ENCODE measurements around the gene COX17.

Gene COX17

GRCh38 chr3:119660474-119661440 lies 16.4 kb downstream of the COX17 start, which contains the start of gene POPDC2:
POPDC2 (minus strand) TSS chr3:119660589; CDS start chr3:119660423, 166 bp downstream.
- no peak within 1 kb of the TSS for H3K27ac ChIP-seq (ENCODE audit: insufficient read depth, low read depth, low read length, poor library complexity, severe bottlenecking)
- H3K4me3 ChIP-seq (ENCODE audit: insufficient read depth, low read depth, low read length), result no peak within 1 kb of the TSS
- no peaks in the 10 kb centered on the region for H3K27me3 ChIP-seq (ENCODE audit: control insufficient read depth, insufficient read depth, low read length, poor library complexity, severe bottlenecking)
- WGBS, 2 experiments, result 92 to 95% methylated on average over 8 to 9 of the region's 9 CpGs
- H3K9me3 ChIP-seq (ENCODE audit: control insufficient read depth, low read length), result no peaks in the 10 kb centered on the region
- H3K36me3 ChIP-seq (ENCODE audit: control insufficient read depth, insufficient read depth, low read length), result no peaks in the 10 kb centered on the region
- no peaks in the 10 kb centered on the region for H3K4me1 ChIP-seq (ENCODE audit: control insufficient read depth, insufficient read depth, low read length)

DNA sequence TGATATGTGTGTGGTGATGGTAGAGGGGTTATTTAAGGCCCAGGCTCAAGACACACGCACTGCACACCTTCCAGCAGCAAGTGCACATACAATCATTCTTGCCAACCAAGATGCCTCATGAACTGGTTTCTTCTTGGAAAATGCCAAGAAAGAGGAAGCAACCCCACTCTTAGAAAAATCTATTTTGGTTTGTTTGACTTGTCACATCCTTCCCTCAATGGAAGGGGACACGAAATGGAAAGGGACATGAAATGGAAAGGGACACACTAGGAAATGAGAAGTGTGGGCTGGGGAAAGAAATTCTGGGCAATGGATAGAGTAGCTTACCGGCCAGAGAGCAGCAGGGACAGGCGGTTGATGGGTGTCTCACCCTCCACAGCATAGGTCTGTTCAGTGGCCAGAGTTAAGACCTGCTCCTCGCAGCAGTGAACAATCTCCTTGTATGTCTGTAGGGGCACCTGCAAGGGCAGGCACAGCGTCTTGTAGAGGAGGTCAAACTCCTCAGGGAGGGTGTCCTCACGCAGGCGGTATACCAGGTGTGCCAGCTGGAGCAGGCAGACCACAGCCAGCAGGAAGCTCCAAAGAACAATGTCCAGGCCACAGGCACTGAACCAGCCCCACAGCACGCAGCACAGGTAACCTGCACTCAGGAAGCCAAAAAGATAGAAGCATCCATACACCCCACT lies 17.5 kb downstream of the COX17 start:
- no peaks in the 10 kb centered on the region for H3K36me3 ChIP-seq (ENCODE audit: control insufficient read depth, insufficient read depth, low read length)
- H3K9me3 ChIP-seq (ENCODE audit: control insufficient read depth, low read length), result no peaks in the 10 kb centered on the region
- H3K27me3 ChIP-seq (ENCODE audit: control insufficient read depth, insufficient read depth, low read length, poor library complexity, severe bottlenecking), result no peaks in the 10 kb centered on the region
- WGBS, 2 experiments, result 80 to 84% methylated on average over 9 of the region's 9 CpGs
- H3K27ac ChIP-seq (ENCODE audit: insufficient read depth, low read depth, low read length, poor library complexity, severe bottlenecking), result no peak overlapping the region
- H3K4me3 ChIP-seq (ENCODE audit: insufficient read depth, low read depth, low read length), result no peak overlapping the region
- no peaks in the 10 kb centered on the region for H3K4me1 ChIP-seq (ENCODE audit: control insufficient read depth, insufficient read depth, low read length)

DNA sequence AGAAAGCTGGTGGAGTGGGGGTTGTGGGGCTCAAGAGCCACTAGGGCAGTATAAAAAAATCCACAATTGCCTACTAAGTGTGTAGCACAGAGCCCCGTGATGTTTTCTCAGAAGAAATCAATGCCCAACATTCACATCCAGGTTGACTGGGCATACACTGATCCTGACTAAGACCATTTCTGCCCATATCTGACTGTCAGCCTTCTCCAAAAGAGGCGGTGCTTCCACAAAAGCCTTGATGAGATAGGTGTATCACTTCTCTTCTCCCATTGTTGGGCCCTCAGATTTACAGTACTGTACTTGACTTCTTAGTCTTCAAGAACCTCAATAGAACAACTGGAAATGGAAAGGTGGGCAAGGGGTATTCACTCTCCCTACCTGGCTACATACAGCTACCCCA lies 18.2 kb downstream of the COX17 start:
- 95 to 97% methylated on average over 2 of the region's 2 CpGs for WGBS, 2 experiments
- Histone ChIP-seq H3K4me1 (ENCODE audit: control insufficient read depth, insufficient read depth, low read length) (no peaks in the 10 kb centered on the region), H3K9me3 (ENCODE audit: control insufficient read depth, low read length) (no peaks in the 10 kb centered on the region), H3K27ac (ENCODE audit: insufficient read depth, low read depth, low read length, poor library complexity, severe bottlenecking) (no peak overlapping the region), H3K36me3 (ENCODE audit: control insufficient read depth, insufficient read depth, low read length) (no peaks in the 10 kb centered on the region), H3K4me3 (ENCODE audit: insufficient read depth, low read depth, low read length) (no peak overlapping the region), H3K27me3 (ENCODE audit: control insufficient read depth, insufficient read depth, low read length, poor library complexity, severe bottlenecking) (no peaks in the 10 kb centered on the region)

- Histone ChIP-seq H3K27ac (ENCODE audit: insufficient read depth, low read depth, low read length, poor library complexity, severe bottlenecking) (no peak overlapping the region), H3K9me3 (ENCODE audit: control insufficient read depth, low read length) (no peaks in the 10 kb centered on the region), H3K4me1 (ENCODE audit: control insufficient read depth, insufficient read depth, low read length) (no peaks in the 10 kb centered on the region), H3K36me3 (ENCODE audit: control insufficient read depth, insufficient read depth, low read length) (no peaks in the 10 kb centered on the region), H3K27me3 (ENCODE audit: control insufficient read depth, insufficient read depth, low read length, poor library complexity, severe bottlenecking) (no peaks in the 10 kb centered on the region), H3K4me3 (ENCODE audit: insufficient read depth, low read depth, low read length) (no peak overlapping the region)
- 66 to 69% methylated on average over 4 of the region's 4 CpGs for WGBS, 2 experiments
Observed at GRCh38 chr3:119657887-119658702, 19.1 kb downstream of the COX17 start.

DNA sequence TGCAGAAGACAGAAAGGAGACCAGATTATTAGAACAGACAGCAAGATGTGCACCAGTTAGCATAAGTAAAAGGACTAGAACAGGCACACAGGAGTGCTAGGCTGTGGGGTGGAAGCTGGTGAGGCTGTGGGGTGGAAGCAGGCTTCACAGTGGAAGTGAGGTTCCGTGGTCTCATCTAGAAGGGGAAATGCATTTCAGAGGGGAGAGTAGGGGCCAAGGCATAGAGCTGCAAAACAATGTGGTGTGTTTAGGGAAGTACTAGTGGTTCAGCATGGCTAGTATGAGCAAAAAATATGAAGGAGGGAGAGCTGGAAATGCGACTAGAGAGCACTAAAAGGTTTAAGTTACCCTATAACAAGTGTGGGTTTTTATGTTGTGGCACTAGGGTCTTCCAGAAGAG lies 23.3 kb downstream of the COX17 start:
- Histone ChIP-seq H3K27ac (ENCODE audit: insufficient read depth, low read depth, low read length, poor library complexity, severe bottlenecking) (no peak overlapping the region), H3K36me3 (ENCODE audit: control insufficient read depth, insufficient read depth, low read length) (no peaks in the 10 kb centered on the region), H3K4me1 (ENCODE audit: control insufficient read depth, insufficient read depth, low read length) (no peaks in the 10 kb centered on the region), H3K9me3 (ENCODE audit: control insufficient read depth, low read length) (no peaks in the 10 kb centered on the region), H3K27me3 (ENCODE audit: control insufficient read depth, insufficient read depth, low read length, poor library complexity, severe bottlenecking) (no peaks in the 10 kb centered on the region), H3K4me3 (ENCODE audit: insufficient read depth, low read depth, low read length) (no peak overlapping the region)
- 46 to 47% methylated on average over 2 of the region's 2 CpGs for WGBS, 2 experiments

DNA sequence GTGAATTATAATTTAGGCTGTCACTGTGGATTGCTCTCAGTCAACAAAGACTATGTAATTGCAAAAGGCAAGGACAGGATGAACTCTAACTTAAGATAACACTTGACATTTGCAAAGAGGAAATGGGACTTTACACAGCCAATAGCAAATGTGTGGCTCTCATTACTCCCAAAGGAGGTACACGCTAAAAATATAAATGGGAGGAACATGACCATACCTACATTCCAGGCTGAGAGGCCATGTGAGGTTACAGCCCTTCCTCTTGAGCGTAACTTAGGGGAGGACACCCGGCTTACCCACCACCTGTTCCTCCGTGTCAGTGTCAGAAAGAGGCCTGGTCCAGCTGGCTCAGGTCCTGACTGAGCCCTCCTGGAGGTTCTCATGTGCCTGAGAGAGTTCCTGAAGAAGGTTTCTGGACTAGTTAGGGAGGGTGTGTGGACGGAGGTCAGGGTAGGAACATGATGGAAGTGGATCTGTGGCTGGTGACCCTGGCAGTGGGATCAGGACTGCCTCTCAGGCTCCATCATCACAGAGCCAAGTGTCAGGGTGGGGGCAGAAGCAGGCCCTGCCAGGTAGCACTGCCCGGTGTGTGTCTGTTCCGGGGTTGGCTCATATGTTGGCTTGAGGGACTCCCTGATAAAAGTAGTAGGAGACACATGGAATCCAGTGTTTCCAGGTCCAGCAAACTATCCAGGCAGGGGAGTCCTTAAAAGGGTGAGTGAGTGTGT lies 24.7 kb downstream of the COX17 start:
- H3K4me3 ChIP-seq (ENCODE audit: insufficient read depth, low read depth, low read length), result no peak overlapping the region

GRCh38 chr3:119649761-119650160 lies 27.4 kb downstream of the COX17 start:
- no peaks in the 10 kb centered on the region for H3K36me3 ChIP-seq (ENCODE audit: control insufficient read depth, insufficient read depth, low read length)
- H3K27me3 ChIP-seq (ENCODE audit: control insufficient read depth, insufficient read depth, low read length, poor library complexity, severe bottlenecking), result no peaks in the 10 kb centered on the region
- 81 to 82% methylated on average over 3 of the region's 3 CpGs for WGBS, 2 experiments
- no peaks in the 10 kb centered on the region for H3K9me3 ChIP-seq (ENCODE audit: control insufficient read depth, low read length)
- no peak overlapping the region for H3K27ac ChIP-seq (ENCODE audit: insufficient read depth, low read depth, low read length, poor library complexity, severe bottlenecking)
- H3K4me3 ChIP-seq (ENCODE audit: insufficient read depth, low read depth, low read length), result no peak overlapping the region
- peaks cover 4% of the 10 kb centered on the region for H3K4me1 ChIP-seq (ENCODE audit: control insufficient read depth, insufficient read depth, low read length)

More for the DNA sequence above, 24.7 kb downstream of the COX17 start:
- Histone ChIP-seq H3K27ac (ENCODE audit: insufficient read depth, low read depth, low read length, poor library complexity, severe bottlenecking) (no peak overlapping the region), H3K27me3 (ENCODE audit: control insufficient read depth, insufficient read depth, low read length, poor library complexity, severe bottlenecking) (no peaks in the 10 kb centered on the region), H3K36me3 (ENCODE audit: control insufficient read depth, insufficient read depth, low read length) (no peaks in the 10 kb centered on the region), H3K4me1 (ENCODE audit: control insufficient read depth, insufficient read depth, low read length) (no peaks in the 10 kb centered on the region), H3K9me3 (ENCODE audit: control insufficient read depth, low read length) (no peaks in the 10 kb centered on the region)
- 95 to 97% methylated on average over 7 of the region's 7 CpGs for WGBS, 2 experiments

DNA sequence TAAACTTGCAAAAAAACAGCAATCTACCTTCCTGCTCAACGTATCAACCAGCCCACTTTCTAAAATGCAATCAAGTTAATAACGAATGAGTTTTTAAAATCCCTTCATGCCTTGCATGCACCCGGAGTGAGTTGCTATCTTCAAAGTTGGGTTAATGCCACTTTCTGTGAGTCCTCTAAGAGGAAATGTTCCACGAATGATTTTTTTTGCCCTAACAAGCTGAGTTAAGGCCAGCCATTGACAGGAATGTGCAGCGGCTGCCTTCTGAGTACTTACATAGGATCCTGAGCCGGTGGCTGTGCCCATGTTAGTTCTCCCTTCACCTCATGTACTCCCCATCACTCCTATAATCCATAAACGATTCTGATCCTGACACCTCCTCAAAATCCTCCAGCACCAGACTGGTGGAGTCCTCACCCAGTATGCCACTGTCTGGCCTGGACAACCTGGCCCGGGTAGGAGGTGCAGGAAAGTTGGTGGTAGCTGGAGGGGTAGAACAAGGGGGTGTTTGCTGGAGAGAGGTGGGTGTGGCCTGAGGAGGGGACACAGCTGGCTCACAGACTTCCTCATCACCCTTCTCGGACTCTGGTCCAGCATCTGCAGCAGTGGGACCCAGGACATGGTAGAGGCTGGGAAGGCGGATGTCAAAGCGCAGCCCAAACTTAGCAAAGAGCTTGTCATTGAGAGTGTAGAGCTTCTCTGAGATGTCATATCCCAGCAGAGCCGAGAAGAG lies 29.2 kb downstream of the COX17 start:
- Histone ChIP-seq H3K4me1 (ENCODE audit: control insufficient read depth, insufficient read depth, low read length) (peaks cover 7% of the 10 kb centered on the region), H3K9me3 (ENCODE audit: control insufficient read depth, low read length) (no peaks in the 10 kb centered on the region), H3K4me3 (ENCODE audit: insufficient read depth, low read depth, low read length) (no peak overlapping the region), H3K36me3 (ENCODE audit: control insufficient read depth, insufficient read depth, low read length) (no peaks in the 10 kb centered on the region), H3K27me3 (ENCODE audit: control insufficient read depth, insufficient read depth, low read length, poor library complexity, severe bottlenecking) (no peaks in the 10 kb centered on the region), H3K27ac (ENCODE audit: insufficient read depth, low read depth, low read length, poor library complexity, severe bottlenecking) (no peak overlapping the region)
- WGBS, 2 experiments, result 87 to 91% methylated on average over 12 of the region's 12 CpGs

GRCh38 chr3:119647171-119647570 lies 30.0 kb downstream of the COX17 start:
- WGBS, 2 experiments, result 93 to 95% methylated on average over 2 of the region's 2 CpGs
- Histone ChIP-seq H3K27ac (ENCODE audit: insufficient read depth, low read depth, low read length, poor library complexity, severe bottlenecking) (no peak overlapping the region), H3K36me3 (ENCODE audit: control insufficient read depth, insufficient read depth, low read length) (no peaks in the 10 kb centered on the region), H3K27me3 (ENCODE audit: control insufficient read depth, insufficient read depth, low read length, poor library complexity, severe bottlenecking) (no peaks in the 10 kb centered on the region), H3K4me1 (ENCODE audit: control insufficient read depth, insufficient read depth, low read length) (peaks cover 10% of the 10 kb centered on the region), H3K4me3 (ENCODE audit: insufficient read depth, low read depth, low read length) (no peak overlapping the region), H3K9me3 (ENCODE audit: control insufficient read depth, low read length) (no peaks in the 10 kb centered on the region)

All from ectodermal cell (in vitro differentiated cells).